Effector memory CD8-positive, alpha-beta T cell (primary cell): ENCODE measurements around the gene LY6G6D.
"Not testable (repeated sequence)": the region's sequence is repeated elsewhere in the genome, so short reads cannot be mapped to it uniquely, and the experiment has no call there.

Experiments
- ATAC-seq: fragments of 150-1000 bp; cut with Tn5 transposase; replicated peaks from 2 replicates; pipeline ENCODE4 v1.10.0; 2021; ENCODE audit warnings: mild to moderate bottlenecking, moderate library complexity
- DNase-seq, 3 experiments: peaks; one replicate each; pipeline ENCODE4 v3.0.0; 2021
- H3K27ac Mint-ChIP-seq, 2 donors: one replicate each; pipeline ENCODE4 v1.8.0; 2022; ENCODE audit warnings: mild to moderate bottlenecking in 2 of 2, mixed read lengths in 2 of 2, moderate library complexity in 2 of 2
- H3K27me3 Mint-ChIP-seq, 2 donors: one replicate each; pipeline ENCODE4 v1.8.0; 2022; ENCODE audit warnings: mixed read lengths in 2 of 2
- H3K36me3 Mint-ChIP-seq: one replicate; pipeline ENCODE4 v1.8.0; 2022; ENCODE audit warnings: mild to moderate bottlenecking, moderate library complexity, mixed read lengths; ENCODE audit not compliant: insufficient read depth
- H3K4me1 Mint-ChIP-seq, 2 donors: one replicate each; pipeline ENCODE4 v1.8.0; 2022; ENCODE audit warnings: low read depth in 2 of 2, mixed read lengths in 2 of 2
- H3K4me3 Mint-ChIP-seq, 2 donors: one replicate each; pipeline ENCODE4 v1.8.0; 2022; ENCODE audit warnings: mild to moderate bottlenecking in 2 of 2, mixed read lengths in 2 of 2, moderate library complexity in 2 of 2
- H3K9me3 Mint-ChIP-seq, 2 donors: one replicate each; pipeline ENCODE4 v1.8.0; 2022; ENCODE audit warnings: mixed read lengths in 2 of 2

Gene LY6G6D

DNA sequence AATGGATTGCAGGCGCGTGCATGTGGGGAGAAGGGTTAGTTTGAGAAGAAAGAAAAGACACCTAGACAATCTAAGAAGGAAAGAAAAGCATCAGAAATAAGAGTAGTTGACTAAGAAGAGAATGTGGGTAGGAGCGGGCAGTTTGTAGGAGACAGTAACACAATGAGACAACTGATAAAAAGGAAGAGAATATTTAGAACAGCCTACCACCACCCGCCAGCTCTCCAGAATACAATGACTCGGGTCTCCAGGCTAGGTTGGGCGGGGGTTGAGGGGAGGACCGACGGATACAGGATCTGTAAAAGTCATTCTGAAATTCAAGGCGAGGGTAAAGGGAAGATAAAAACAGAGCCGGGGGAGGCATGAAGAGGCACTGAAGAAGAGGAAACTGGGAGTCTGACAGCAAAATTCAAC is 12.7 kb upstream of the LY6G6D start:
- no peak for DNase-seq
- no peaks in the 10 kb centered on the region for H3K9me3 Mint-ChIP-seq

DNA sequence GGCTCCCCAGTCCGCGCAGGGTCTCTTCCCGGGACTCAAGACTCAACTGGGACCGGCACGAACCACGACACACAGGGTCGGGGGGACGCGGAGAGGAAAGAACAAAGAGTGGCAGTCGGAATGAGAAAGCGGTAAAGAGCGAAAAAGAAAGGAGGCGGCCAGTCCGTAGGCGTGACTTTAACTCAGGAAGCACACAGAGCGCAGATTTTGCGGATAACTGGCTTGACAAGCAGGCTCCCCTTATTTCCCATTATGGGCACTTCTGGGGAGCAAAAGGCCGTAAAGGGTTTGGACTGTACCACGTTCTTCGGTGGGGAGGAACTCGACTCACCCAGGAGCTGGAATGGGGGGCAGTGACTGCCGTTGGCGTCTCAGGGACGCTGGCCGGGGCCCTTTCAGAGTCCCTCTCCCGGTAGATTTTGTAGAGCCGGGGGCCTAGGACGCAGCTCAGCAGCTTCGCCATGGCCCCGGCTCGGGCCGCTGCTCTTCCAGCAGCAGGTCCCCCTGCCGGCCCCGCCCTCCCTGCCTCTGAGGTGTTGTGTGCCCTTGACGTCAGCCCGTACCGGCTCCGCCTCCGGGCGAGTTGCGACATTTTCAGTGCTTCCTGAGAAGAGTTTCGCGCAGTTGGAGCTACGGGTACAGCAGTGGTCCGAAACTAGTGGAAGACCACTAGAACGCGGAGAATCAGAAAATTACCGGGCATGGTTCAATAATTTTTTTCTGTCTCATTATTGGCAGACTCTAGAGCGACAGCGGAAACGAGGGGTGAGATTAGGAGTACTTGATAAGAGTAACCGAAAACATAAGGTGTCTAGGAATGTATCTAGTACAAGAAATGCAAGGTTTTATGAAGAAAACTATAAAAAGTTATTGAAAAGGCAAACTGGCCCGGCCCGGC is 12.1 kb upstream of the LY6G6D start, which contains the start of gene ABHD16A:
Gene ABHD16A, minus strand, starts transcription at position 506 of the 898 bp plus-strand sequence. Its CDS starts 43 bp downstream, at position 463.
- DNase-seq = peak; percentile 94 to 95 (median 95)
- H3K4me3 Mint-ChIP-seq = peak within 1 kb of the TSS; percentile 95 to 99

More for the DNA sequence above, 12.7 kb upstream of the LY6G6D start:
- Mint-ChIP-seq H3K36me3 (peaks cover 33% of the 10 kb centered on the region), H3K4me3 (peak overlapping the region; percentile 95 to 99), H3K27me3 (no peaks in the 10 kb centered on the region), H3K27ac (peak overlapping the region; percentile 94 to 97), H3K4me1 (peaks cover 23 to 28% of the 10 kb centered on the region in 2 donors)
- no peak for ATAC-seq

DNA sequence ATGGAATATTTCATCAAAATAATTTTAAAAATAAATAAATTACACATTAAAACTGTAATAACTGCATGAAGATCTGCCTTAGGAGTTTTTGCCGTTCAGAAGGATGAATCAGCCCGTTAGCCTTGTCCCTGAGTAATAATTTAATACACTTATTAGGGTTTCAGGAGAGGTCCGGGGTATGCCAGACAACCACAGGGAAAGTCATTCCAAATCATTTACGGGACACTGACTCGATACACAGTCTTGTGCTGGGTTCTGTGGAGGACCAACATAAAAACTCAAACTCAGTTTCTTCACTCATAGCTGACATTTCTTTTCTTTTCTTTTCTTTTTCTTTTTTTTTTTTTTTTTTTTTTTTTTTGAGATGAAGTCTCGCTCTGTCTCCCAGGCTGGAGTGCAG is 9.2 kb upstream of the LY6G6D start:
- Mint-ChIP-seq H3K27ac (no peak overlapping the region), H3K4me3 (no peak overlapping the region), H3K4me1 (peaks cover 23 to 25% of the 10 kb centered on the region in 2 donors)

More for the DNA sequence above, 12.1 kb upstream of the LY6G6D start, which contains the start of gene ABHD16A:
- Mint-ChIP-seq H3K27ac (peak within 1 kb of the TSS; percentile 94 to 97), H3K36me3 (peaks cover 26% of the 10 kb centered on the region), H3K4me1 (peaks cover 18 to 23% of the 10 kb centered on the region in 2 donors), H3K27me3 (no peaks in the 10 kb centered on the region), H3K9me3 (no peaks in the 10 kb centered on the region)
- peak; percentile 93 for ATAC-seq

DNA sequence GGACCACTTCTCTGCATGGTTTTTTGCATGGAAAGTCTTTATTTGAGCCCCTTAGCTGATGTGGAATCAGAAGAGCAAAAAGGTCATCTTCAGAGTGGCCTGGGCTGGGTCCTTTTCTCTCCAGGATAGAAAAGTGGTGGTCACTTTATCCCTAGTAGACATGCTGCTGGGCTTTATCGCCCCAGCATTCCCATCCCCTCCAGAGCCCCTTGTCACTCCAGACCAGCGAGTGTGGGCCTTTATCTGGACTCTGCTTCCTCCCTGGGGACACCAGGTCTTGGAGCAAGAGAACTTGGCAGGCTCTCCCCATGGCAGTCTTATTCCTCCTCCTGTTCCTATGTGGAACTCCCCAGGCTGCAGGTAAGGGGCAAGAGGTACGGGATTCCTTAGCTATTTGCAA is 8.5 kb upstream of the LY6G6D start, which contains the start of gene LY6G6F:
Gene LY6G6F, plus strand, starts transcription at position 268 of the 400 bp plus-strand sequence. Its CDS starts 41 bp downstream, at position 309.
- no peak for ATAC-seq
- Mint-ChIP-seq H3K4me1 (peaks cover 20 to 24% of the 10 kb centered on the region in 2 donors), H3K9me3 (no peaks in the 10 kb centered on the region), H3K27ac (no peak within 1 kb of the TSS), H3K36me3 (peaks cover 7% of the 10 kb centered on the region), H3K27me3 (no peaks in the 10 kb centered on the region), H3K4me3 (no peak within 1 kb of the TSS)
- DNase-seq = no peak

More for the DNA sequence above, 9.2 kb upstream of the LY6G6D start:
- Mint-ChIP-seq H3K27me3 (no peaks in the 10 kb centered on the region), H3K36me3 (peaks cover 10% of the 10 kb centered on the region), H3K9me3 (no peaks in the 10 kb centered on the region)
- no peak for DNase-seq
- ATAC-seq = no peak

DNA sequence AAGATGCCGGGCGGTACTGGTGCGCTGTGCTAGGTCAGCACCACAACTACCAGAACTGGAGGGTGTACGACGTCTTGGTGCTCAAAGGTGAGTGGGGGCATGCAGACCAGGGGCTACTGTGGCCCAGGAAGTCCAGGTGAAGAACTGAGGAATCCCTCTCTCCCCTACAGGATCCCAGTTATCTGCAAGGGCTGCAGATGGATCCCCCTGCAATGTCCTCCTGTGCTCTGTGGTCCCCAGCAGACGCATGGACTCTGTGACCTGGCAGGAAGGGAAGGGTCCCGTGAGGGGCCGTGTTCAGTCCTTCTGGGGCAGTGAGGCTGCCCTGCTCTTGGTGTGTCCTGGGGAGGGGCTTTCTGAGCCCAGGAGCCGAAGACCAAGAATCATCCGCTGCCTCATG is 7.4 kb upstream of the LY6G6D start:
- ATAC-seq (no peak), DNase-seq (no peak)
- H3K4me3 Mint-ChIP-seq = no peak overlapping the region
- no peaks in the 10 kb centered on the region for H3K9me3 Mint-ChIP-seq
- H3K36me3 Mint-ChIP-seq = no peaks in the 10 kb centered on the region
- no peak overlapping the region for H3K27ac Mint-ChIP-seq
- peaks cover 0 to 6% of the 10 kb centered on the region in 2 donors for H3K27me3 Mint-ChIP-seq
- H3K4me1 Mint-ChIP-seq = peaks cover 15 to 18% of the 10 kb centered on the region in 2 donors

DNA sequence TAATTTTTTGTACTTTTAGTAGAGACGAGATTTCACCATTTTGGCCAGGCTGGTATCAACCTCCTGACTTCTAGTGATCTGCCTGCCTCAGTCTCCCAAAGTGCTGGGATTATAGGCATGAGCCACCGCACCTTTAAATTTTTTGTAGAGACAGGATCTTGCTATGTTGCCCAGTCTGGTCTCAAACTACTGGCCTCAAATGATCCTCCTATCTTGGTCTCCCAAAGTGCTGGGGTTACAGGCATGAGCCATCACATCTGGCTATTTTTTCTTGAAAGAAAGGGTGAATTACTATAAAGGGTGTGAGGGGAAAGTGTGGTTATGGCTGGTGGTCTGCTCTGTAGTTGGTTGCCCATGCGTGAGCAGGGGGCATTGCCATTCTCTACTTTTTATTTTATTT is 6.9 kb upstream of the LY6G6D start:
- Mint-ChIP-seq H3K27ac (no peak overlapping the region), H3K27me3 (peaks cover 0 to 7% of the 10 kb centered on the region in 2 donors), H3K4me3 (no peak overlapping the region), H3K9me3 (no peaks in the 10 kb centered on the region), H3K36me3 (no peaks in the 10 kb centered on the region), H3K4me1 (peaks cover 14 to 17% of the 10 kb centered on the region in 2 donors)
- no peak for ATAC-seq
- no peak for DNase-seq

DNA sequence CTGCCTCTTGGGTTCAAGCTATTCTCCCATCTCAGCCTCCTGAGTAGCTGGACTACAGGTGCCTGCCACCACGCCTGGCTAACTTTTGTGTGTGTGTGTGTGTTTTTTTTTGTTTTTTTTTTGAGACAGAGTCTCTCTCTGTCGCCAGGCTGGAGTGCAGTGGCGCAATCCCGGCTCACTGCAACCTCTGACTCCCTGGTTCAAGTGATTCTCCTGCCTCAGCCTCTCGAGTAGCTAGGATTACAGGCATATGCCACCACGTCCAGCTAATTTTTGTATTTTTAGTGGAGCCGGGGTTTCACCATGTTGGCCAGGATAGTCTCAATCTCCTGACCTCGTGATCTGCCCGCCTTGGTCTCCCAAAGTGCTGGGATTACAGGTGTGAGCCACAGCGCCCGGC is 6.0 kb upstream of the LY6G6D start:
- H3K4me3 Mint-ChIP-seq = not testable (repeated sequence)

DNA sequence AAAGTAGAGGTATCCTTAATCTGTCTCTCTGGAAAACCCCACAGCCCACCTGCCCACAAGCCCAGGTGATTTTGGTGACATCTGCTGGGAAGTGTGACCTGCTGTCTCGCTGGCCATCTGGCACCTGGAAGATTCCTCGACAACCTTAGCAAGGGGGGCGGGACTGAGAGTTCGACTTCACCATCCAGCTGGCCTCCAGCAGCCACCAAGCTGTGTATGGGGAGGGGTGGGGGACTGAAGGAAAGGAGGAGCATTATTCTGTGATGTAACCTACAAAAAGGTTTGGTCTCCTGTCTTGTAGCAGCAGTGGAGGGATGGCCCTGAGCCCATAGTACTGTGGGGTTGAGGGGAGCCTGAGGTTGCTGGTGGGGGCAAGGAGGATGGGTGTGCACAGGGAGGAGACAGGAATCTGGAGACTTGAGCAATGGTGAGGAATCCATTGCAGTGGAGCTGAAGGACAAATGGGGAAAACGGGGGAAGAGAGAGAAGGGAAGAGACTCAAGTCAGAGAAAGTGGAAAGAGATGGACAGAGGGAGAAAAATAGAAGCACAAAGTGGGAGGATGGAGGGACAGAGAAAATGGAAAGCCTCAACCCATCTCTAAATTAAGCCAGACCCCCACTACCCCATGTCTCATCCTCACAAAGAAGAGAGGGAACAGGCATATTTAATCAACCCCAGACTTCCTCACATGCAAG is 4.5 kb upstream of the LY6G6D start:
- Mint-ChIP-seq H3K27ac (peak overlapping the region; percentile 11 to 52), H3K27me3 (peaks cover 0 to 7% of the 10 kb centered on the region in 2 donors), H3K36me3 (no peaks in the 10 kb centered on the region), H3K4me1 (peaks cover 13 to 14% of the 10 kb centered on the region in 2 donors), H3K9me3 (no peaks in the 10 kb centered on the region), H3K4me3 (peak overlapping the region in 1 of 2 donors; percentile 9)
- ATAC-seq (no peak), DNase-seq (no peak)

More for the DNA sequence above, 6.0 kb upstream of the LY6G6D start:
- not testable (repeated sequence) for H3K27ac Mint-ChIP-seq, H3K27me3 Mint-ChIP-seq, DNase-seq, H3K36me3 Mint-ChIP-seq, ATAC-seq, H3K9me3 Mint-ChIP-seq
- peaks cover 13 to 14% of the 10 kb centered on the region in 2 donors for H3K4me1 Mint-ChIP-seq

DNA sequence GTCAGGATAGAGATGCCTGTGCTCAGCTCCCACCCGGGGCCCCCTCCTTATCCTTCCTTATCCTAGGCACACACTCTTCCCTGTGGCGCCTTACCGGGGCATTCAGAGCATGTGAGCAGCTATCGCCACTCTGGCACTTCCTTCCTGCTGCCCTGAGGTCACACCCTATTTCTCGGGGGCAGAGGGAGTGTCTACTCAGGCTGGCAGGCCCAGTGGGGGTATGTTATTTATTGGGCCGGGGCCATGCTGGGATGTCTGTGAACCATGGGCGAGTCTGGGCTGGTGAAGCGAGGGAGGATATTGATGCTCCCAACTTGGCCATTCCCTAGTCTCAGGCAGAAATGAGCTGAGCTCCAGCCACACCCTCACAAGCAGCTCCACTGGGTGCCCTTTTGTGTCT is 3.9 kb upstream of the LY6G6D start:
- Mint-ChIP-seq H3K9me3 (no peaks in the 10 kb centered on the region), H3K27ac (peak overlapping the region; percentile 11 to 52), H3K4me3 (peak overlapping the region in 1 of 2 donors; percentile 9), H3K4me1 (peaks cover 13 to 14% of the 10 kb centered on the region in 2 donors), H3K36me3 (no peaks in the 10 kb centered on the region), H3K27me3 (peaks cover 0 to 7% of the 10 kb centered on the region in 2 donors)
- no peak for DNase-seq
- peak; percentile 51 for ATAC-seq

DNA sequence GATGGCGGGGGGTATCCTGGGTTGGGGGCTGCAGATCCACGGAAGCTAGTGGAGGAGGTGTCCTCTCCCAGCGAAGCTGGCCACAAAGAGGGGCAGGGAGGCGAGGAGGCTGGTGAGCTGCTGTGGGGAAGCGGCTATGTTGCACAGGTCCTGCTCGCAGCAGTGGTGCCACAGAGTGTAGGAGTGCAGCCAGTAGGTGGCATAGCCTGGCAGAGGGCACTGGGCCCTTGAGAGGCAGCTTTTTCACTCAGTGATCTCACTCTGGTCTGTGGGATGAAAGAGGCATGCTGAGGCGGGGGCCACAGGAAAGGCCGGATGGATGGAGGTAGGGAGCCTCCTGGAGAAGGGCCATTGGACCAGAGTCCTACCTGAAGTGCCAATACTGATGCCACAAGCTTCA is 2.9 kb upstream of the LY6G6D start:
- ATAC-seq = peak; percentile 54
- peaks cover 13 to 14% of the 10 kb centered on the region in 2 donors for H3K4me1 Mint-ChIP-seq
- H3K27ac Mint-ChIP-seq = peak overlapping the region; percentile 71 to 78
- DNase-seq = no peak
- H3K27me3 Mint-ChIP-seq = peaks cover 0 to 7% of the 10 kb centered on the region in 2 donors
- no peak overlapping the region for H3K4me3 Mint-ChIP-seq
- H3K36me3 Mint-ChIP-seq = no peaks in the 10 kb centered on the region
- H3K9me3 Mint-ChIP-seq = no peaks in the 10 kb centered on the region

DNA sequence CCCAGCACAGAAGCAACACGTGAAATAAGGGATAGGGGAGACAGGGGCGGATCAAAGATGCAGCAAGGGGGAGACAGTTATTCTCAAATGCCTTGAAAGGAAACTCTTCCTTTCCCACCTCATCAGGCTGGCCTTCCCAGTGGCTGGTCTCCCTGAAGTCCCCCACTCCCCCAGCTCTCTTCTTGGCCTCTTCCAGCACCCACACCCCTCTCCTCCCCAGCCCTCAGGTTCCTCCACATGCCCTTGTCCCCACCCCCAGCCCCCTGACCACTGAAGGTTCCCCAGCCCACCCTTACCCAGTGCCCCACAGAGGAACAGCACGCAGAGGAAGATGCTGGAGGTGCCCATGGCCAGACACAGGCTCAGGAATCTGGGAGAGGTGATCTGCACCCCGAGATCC is 1.7 kb upstream of the LY6G6D start:
- H3K27ac Mint-ChIP-seq = peak overlapping the region in 1 of 2 donors; percentile 41
- no peaks in the 10 kb centered on the region for H3K36me3 Mint-ChIP-seq
- H3K27me3 Mint-ChIP-seq = peaks cover 0 to 7% of the 10 kb centered on the region in 2 donors
- ATAC-seq (no peak), DNase-seq (no peak)
- H3K9me3 Mint-ChIP-seq = no peaks in the 10 kb centered on the region
- peaks cover 13 to 14% of the 10 kb centered on the region in 2 donors for H3K4me1 Mint-ChIP-seq
- no peak overlapping the region for H3K4me3 Mint-ChIP-seq

DNA sequence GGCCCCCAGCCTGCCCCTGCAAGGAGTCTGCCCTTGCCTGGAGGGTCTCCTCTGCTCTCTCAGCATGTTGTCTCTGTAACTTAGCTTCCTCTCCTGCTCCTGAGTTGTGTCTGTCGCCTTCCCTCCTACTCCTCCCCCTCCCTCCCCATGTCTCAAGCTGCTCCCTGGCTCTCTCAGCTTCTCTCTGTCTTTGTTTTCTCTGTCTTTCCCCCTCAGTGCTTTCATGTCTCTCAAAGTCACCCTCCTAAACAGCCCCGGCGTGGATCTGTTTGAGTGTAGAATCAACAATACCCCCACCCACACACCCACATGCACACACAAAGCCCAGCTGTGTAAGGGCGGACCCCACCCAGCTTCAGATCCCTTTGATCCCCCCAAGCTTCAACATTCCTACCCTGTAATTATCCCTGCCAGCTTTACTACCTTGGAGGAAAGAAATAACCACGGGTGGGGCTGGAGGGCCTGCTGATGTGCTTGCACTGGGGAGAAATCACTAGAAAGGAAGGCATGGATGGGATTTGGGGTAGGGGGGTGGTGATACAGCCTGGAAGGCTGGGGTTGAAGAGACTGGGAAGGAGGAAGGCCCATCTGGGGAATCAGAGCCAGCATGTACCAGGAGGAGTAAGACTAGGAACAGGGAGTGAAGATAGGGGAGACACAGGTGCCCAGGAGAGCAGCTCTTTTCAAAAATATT is 1.0 kb upstream of the LY6G6D start:
- ATAC-seq = no peak
- peaks cover 0 to 7% of the 10 kb centered on the region in 2 donors for H3K27me3 Mint-ChIP-seq
- H3K27ac Mint-ChIP-seq = peak overlapping the region in 1 of 2 donors; percentile 16
- H3K4me1 Mint-ChIP-seq = peaks cover 14 to 15% of the 10 kb centered on the region in 2 donors
- no peaks in the 10 kb centered on the region for H3K36me3 Mint-ChIP-seq
- no peak overlapping the region for H3K4me3 Mint-ChIP-seq
- H3K9me3 Mint-ChIP-seq = no peaks in the 10 kb centered on the region
- no peak for DNase-seq
